NCI-H748 (cell line): Measurements from ENCODE around the gene PRAC2.

Source experiments
- DNase-seq: peaks from one replicate; lab custom pipeline; 2025; ENCODE audit not compliant: unreplicated experiment; lab: John Stamatoyannopoulos, UW

The PRAC2 gene

DNA sequence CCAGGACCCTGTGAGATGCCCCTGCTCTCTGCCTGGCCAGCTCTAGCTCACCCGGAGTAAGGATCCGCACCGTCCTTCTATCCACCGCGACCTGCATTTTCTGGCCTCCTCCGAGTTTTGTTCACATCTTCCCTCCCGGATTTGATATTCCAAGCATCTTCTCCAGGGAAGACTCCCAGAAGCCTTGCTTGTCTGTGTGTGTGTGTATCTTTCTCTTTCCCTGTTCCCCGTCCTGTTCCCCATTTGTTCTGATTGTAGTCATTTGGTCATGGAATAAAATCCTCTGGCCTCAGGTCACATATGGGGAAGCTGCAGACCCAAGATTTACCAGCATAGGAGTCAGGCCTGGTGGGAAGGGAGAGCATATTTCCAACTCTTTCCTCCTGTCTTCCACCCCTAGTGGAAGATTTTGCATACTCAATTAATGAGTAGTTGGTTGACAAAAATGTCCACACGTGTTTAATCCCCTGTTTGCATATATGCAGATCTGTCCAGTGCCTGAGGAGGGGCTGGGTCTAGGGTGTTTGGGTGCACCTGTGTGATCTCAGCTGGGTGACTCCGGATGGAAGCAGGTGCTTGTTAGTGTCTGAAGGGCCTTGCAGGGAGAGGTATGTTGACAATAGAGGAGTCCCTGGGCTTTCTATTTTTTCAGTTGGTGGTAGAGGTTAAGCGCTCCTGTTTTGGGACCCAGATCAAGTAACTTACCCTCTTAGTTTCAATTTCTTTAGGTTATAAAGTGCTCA is 2.5 kb upstream of the PRAC2 start:
- no peak for DNase-seq

DNA sequence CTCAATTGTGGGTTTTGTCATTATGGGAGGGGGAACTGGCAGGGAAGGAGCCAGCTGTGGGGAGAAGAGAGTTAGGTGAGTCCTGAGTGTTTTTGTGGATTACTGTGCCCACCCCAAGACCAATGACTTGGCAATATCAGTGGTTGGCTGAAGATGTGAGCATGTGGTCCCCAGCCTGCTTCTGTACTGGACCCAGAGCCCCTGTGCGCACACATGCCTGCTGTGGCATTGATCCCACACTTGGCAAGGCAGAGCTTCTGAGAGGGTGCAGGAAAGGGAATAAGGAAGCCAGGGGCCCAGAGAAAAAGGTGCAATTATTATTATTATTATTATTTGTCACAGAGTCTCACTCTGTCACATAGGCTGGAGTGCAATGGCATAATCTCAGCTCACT is 2.0 kb upstream of the PRAC2 start:
- no peak for DNase-seq

DNA sequence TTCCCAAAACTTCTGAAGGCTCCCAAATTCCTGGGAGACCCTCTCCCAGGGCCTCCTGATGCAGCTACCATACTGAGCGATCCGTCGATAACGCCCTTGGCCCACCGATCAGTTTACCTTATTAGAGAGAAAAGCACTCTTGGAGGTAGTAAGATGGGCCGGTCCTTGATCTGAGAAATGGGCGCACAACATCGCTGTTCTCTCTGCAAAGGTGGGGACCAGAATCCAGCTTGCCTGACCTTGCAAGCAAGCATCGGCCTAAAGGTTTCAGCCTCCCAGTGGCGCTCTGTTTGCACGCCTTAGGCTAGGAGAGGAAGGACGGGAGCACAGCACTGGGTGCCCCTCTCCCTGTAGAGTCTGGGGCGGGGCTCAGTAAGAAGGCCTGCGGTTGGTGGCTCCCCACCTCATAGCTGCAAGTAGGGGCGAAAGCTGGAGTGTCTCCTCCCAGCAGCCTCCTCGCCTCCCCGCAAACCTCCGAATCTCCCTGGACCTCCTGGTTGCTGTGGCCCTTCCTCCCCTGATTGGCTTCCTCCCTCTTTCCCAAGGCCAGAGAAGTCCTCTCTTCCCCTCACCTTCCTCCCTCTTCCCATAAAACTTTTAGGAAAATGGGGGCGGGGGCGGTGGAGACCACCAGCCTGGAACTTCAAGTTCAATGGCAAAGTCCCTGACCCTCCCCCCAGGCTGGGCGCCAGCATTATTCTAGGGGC is 631 bp upstream of the PRAC2 start, which contains the start of gene PRAC1:
TSS of gene PRAC1 (minus strand) at position 318 of the 707 bp plus-strand sequence. CDS start at position 192, 126 bp downstream.
- no peak for DNase-seq

DNA sequence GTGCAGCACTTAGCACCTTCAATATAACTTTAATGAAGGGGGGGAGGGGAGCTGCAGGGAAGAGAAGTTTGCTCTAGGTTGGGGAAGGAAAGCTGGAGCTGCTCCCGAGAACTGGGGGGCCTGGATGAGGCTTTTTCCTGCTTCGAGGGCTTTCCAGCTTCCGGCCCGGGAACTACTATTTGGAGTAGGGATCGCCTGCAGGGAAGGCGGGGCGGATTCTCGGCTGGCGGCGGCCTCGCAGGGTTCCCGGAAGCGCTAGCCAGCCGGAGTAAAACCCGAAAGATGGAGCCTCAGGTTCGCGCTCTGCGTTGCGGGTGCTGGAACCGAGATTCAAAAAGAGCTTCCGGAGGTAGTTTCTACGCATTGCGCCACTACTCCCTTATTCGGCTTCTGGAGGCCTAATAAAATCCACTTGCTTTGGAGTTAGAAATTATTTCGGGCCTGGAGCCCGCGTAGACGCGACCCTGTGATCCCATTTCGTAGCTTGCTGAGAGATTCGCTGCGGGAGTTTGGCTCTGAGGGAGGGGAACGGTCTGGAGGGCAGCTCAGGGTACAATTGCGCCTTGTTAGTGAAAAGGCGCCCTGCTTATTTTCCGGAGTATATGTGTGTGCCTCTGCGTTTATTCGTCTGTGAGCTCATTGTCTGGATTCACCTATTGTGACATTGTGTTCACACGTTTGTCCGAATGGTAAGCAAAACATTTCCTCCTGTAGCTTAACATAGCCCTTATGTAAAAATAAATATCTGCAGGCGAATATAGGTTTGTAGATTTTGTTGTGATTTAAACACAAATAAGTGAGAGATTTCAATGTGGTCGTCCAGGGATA is 652 bp downstream of the PRAC2 start:
- DNase-seq = peak; percentile 54

DNA sequence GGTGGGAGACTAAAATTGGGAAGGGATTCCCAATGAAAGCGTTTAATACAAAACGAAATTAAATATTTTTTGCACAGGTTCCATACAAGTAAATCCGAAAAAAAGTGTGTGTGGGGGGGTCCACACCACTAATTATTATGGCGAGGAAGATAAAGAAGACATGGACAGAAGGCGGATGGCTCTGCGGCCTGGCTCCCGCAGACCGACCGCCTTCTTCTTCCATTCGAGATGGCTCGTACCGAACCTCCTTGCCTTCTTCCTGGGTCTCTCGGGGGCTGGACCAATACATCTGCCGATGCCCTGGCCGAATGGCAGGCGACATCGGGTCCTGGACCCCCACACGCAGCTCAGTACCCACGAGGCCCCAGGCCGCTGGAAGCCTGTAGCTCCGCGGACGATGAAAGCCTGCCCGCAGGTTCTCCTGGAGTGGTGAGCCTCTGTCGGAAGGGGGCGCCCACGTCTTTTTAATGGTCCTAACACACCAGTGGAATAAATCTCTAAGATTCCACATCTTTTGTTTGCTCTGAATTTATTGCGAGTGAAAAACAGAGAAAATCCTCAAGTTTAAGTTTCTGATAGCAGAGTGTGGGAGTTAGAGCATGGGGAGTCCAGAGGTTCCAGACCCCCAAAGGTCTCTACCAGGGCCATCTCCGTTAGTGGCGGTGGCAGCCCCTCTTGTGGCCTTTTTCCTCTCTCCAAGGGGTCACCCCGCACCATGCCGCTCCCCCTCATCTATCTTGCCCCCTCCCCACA is 1.4 kb downstream of the PRAC2 start:
- peak; percentile 74 for DNase-seq

DNA sequence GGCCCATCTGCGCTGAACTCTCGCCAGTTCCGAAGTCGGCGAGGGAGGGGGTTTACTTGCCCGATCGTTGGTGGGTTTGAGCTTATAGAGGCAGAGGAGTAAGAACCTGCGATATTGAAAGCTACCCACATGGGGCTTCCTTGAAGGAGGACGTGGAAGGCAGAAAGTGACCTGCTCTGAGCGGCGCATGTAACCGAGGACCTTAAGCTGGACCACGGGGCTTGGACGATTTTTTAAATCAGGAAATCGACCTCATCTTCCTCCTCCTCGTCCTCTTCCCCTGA is 2.0 kb downstream of the PRAC2 start:
- no peak for DNase-seq

DNA sequence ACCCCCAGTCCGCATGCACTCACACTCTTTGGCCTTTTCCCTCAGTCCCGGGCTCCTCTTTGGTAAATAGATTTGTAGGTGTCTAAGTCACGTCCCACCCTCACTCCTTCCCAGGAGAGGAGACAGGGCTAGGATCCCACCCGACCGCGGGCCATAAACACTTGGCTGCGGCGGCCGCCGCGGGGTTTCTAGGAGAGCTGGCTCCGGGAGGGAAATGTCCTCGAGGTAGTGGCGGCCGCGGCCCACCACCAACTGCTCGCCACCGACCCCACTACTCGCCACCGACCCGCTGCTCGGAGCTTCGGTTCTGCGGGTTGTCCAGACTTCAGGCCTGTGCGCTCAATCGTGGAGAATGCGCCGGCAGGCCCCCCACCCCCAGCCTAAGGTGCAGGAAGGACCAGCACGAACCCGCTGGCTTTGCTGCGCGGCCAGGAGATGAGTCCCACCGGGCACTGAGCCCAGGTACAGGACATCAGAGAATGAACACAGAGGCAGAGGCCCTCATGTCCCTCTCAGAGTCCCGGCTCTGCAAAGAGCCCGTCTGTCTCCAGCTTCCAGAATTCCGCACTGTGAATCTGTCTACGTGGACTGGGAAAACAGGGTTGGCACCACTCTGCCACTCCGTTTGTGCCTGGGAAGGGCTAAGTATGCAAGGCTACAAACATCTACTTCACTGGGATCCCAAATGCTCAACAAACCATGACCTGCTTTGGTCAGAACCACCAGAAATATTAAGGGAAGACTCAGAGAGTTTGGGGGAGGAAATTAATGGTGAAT is 2.5 kb downstream of the PRAC2 start:
- no peak for DNase-seq

DNA sequence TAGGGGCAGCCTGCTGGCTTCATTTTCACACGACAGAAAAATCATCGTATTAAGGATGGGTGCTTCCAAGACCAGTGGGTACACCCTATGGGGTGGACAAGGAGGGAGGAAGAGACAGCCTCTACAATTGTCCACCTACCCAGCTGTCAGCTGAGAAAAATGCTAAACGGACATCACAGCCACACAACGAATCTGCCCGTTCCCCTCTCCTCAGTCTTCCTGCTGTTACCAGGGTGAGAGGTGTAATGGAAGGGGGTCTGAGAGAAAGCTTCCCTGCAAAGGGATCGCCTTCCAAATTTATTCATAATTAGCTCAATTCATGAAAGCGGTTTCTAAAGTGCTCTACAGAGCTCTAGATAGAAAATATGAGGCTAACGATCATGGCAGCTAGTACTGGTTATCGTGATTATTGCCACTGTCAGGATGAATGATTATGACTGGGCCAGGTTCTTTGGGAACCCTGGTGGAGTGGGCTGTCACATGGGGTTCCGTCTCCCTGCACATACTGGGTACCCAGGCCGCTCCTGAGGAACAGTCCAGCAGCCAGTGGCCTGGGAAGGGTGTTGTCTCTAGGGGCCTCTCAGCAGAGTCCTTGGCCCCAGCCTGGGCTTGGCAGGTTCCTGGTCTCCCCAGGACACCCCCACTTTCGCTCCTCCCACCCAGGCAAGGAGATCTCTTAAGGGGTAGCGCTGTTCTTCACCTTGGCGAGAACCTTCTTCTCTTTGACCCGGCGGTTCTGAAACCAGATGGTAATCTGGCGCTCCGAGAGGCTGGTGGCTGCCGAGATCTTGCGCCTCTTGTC is 3.3 kb downstream of the PRAC2 start:
- DNase-seq = no peak

DNA sequence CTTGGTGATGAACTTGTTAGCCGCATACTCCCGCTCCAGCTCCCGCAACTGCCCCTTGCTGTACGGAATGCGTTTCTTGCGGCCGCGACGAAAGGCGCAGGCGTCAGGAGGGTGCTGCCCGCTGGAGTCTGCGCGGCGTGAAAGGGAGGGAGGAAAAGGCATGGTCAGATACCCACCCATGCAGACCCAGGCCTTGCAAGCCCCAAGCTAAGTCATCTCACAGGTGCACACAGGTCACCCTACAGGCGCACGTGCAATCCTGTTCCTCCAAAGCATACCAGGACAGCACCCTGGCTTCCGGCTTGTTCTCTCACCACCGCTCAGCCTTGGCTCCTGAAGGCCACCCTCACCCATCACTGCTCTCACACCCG is 3.9 kb downstream of the PRAC2 start:
- DNase-seq = no peak

DNA sequence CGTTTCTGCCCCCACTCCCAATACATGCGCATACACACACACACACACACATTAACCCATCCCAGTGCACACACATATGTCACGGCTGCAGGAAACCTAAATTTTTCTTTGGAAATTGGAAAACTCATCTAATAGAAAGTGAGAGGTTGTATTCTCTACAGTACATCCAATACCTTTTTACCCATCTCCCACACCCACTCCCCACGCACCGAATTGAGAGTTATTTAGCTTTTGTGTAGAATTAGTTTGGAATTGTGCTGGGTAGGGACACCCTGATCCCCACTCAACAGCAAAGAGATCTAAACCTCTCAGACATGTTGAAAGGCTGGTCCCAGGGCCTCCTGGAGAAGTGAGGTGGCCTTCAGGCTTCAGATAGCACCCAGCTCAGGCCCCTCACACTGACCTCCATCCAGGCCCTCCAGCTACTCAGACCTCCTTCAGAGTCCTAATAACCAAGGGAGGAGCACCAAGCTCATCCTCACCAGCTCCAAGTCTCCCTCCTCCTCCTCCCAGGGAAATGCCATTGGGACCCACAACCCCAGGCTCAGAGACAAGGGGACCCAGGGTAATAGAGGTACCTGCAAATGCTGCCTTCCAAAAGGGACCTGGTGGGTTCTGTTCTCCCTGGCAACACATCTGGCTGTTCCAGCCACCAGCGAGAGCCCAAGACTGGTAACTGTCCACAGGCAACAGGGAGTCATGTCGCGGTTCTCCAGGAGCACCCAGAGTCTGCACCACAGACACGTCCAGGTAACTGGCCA is 4.6 kb downstream of the PRAC2 start:
- DNase-seq = no peak

DNA sequence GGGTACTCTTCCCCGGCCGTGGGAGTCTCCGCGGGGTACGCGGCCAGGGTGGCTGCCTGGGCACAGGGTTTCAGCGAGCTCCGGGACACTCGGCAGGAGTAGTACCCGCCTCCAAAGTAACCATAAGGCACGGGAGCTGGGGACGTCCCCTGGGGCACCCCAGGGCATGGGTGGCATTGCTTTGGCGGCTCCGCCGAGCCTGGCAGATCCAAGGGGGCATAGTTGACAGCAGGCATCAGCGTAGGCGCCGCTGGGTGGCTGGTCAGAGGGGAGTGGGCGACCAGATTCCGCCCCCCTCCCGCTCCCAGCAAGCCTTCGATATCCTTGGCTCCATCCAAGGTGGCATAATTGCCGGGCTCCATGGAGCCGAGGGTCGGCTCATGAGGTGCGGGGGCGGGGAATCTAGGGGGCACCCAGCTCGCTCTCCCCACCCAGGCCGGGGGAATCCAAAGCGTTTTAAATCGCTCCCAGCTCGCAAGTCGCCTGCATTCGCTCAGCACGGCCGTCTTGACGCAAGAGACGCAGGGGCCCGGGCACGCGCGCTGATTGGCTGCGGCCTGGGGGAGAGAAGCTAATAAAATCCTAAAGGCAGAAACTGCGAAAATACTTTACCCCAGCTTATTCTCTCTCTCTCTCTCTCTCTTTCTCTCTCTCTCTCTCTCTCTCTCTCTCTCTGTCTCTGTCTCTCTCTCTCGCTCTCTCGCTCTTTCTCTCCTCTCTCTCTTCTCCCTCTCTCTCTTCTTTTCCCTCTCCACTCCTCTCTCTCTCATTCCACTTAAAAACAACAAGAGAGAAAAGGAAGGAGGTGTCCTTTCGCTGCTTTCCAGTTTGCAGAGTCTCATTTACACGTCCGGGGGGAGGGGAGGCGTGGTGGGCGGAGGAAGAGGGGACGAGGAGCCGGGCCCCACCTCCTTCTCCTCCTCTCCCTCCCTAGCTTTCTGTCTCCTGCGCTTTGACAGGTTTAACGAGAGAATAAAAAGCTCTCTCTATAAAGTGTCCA is 5.5 kb downstream of the PRAC2 start, which contains the start of gene HOXB13:
TSS of gene HOXB13 (minus strand) at position 519 of the 1,000 bp plus-strand sequence. CDS start at position 362, 157 bp downstream.
- DNase-seq = peak; percentile 86

DNA sequence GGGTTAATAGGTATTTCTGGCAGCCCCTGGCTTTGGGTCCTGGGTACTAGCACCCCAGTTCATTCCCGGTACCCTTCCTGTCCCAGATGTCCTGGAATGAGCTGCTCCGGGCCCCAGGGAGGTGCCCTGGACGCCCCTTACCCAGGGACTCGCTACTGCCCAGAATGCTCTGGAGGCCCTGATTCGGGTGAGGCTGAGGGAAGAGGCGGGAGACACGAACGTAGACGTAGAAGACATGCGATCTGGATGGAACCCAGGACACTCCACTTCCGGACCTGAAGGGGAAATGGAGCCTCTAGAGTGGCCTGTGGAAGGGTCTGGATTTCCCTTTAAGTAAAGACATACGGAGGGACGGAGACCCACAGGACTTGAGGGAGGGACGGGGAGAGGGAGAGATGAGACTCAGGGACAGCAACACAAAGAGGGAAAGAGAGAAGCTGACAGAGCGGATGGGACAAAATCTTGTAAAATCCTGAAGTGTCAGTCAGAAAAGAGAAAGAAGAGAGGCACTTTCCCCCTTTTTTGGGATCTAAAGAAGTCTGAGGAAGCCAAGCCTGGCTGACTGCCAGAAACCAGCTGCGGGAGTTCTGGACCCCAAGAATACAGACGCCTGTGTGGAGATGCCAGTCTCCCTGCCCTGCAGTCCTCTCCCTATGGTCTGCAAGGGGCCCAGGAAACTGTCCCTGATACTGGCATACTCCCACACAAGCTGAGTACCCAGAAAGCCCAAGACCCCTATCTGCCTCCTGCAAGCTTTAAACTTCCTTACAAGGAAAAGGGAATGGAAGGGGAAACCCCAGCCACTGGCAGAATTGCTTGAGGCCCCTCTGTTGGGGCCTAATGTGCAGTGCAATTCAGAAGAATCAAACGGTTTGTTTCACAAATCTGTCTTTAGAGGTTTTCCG is 6.6 kb downstream of the PRAC2 start:
- peak; percentile 45 for DNase-seq

DNA sequence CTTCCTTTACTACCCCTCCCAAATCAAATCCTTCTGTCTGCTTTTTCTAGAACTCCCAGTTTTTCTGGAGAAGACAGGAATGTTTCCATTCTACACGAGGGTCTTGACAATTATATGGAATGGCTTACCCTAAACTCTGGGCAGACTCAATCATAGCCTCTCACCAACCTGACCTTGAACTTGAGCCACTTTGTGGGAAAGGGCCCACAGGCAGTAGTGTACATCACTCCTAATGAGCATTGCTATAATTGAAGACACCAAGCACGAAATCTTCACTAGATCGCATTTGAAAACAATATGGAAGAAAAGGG is 7.2 kb downstream of the PRAC2 start:
- DNase-seq = no peak

DNA sequence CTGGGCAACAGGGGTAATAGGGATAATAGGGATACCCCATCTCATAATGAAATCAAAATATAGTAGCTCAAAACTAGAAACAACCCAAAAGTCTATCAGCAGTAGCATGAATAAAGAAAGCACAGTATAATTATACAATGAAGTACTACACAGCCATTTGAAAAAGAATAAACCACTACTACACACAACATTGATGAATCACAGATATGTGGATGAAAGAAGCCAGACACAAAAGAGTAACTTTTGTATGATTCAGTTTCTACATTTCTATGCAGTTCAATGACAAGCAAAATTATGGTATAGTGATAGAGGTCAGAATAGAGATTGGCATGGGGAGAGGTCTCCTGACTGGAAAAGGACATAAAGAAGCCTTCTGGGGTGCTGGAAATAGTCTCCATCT is 8.4 kb downstream of the PRAC2 start:
- DNase-seq = no peak

DNA sequence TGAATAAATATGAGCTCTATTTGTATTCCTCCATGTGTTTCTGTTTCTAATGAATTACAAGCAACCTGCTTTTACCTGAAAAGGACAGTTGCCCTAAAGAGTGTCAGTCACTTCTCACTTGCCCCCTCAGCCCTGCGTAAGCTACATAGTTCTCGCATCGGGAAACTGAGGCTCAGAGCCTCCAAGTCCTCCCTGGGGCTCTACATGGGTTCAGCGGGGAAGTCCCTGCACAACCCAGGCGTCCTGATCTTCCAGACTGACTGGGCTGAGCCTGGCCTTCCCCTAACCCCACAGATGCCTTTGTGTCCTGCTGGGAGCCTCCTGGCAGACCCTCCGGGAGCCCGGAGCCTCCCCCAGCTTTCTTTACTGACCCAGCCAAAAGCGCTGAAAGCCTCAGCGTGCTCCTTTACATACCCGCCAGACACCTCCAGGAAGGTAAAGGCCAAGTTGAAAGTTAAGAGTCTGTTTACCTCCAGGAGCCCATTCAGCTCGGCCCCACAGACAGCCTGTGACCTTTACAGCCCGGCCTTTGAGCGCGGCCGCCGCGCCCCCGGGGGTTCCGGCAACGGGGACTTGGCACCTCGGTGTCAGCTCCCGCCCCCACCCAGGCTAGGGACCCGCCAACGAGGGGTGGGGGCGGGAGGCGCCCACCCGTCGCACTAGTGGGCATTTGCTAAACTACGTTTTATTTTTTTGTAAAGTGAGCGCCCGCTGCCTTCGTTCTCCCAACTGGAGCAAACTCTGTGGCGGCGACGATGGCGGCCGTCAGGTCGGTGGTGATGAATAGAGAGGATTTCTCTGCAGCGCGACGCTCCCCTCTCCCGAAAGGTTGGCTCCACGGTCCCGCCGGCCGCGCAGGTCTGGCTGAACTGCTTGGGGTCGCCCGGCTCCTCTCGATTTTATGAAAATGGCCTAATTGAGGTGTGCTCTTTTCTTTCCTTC is 10.0 kb downstream of the PRAC2 start:
- peak; percentile 34 for DNase-seq
